ENCODE measurements around the gene DNAJA2. TPM values are rescaled to one million over a fixed set of nuclear protein-coding genes. Genes with fewer than 3 reads are reported as not detected.
A peak's percentile ranks its signal among the peaks of the same experiment; 100 is the strongest.

Gene DNAJA2
- total RNA-seq, 1 donor from 2014 or later = 56.5 TPM

DNA sequence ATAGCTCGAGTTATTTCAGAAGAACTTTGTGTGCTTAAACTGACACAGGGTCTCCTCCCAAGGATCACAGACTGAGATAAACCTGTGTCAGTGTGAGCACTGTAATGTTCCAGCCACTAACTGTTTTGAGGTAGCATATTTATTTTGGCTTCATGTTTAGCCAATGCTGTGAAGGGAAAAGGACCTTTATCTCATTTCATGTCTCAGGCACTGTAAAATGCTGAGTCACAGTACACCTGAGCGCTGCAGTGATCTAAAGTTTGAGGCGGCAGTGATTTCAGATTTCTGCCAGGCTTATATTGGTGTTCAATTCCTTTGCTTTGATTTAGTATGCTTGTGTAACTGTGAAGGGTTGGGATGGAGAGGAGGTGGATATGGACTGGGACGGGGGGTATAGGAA lies 3.1 kb upstream of the DNAJA2 start:
- Mint-ChIP-seq H3K27me3 (ENCODE audit: unreplicated experiment) (peaks cover 8% of the 10 kb centered on the region), H3K4me3 (ENCODE audit: unreplicated experiment) (no peak overlapping the region), H3K36me3 (ENCODE audit: low read depth, unreplicated experiment) (no peaks in the 10 kb centered on the region), H3K4me1 (ENCODE audit: unreplicated experiment) (peaks cover 16% of the 10 kb centered on the region), H3K9me3 (ENCODE audit: unreplicated experiment) (no peaks in the 10 kb centered on the region), H3K27ac (ENCODE audit: unreplicated experiment) (no peak overlapping the region)
- no peak for TF ChIP-seq CTCF (IDR thresholded peaks at IDR 0.05; ENCODE audit: unreplicated experiment)
- no peak for DNase-seq (ENCODE audit: low spot score)

DNA sequence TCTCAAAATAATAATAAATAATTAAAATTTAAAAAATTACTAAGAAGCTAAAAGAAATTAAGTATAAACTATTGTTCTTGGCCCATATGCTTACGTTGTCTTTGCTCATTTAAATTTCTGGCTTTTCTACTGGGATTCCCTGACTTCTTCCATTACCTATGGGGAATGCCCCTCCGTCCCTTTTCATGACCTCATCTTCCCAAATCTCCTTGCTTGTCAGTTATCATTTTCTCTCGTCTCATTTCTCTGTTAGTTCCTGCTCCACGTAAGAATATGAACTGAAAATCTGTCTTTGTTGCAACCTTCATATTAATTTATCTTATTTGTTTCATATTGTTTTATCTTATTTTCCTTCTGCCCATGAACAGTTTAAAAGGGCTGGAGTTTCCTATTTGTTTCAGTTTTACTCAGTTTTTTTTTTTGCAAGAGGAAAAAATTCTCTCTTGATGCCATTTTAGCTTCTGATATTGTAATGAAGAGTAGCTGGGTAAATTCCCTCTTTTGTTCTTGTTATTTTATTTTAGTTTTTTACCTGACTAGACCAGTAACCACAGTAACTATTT lies 2.5 kb upstream of the DNAJA2 start:
- peaks cover 10% of the 10 kb centered on the region for H3K27me3 Mint-ChIP-seq (ENCODE audit: unreplicated experiment)
- H3K36me3 Mint-ChIP-seq (ENCODE audit: low read depth, unreplicated experiment) = no peaks in the 10 kb centered on the region
- no peak overlapping the region for H3K4me3 Mint-ChIP-seq (ENCODE audit: unreplicated experiment)
- peaks cover 20% of the 10 kb centered on the region for H3K4me1 Mint-ChIP-seq (ENCODE audit: unreplicated experiment)
- DNase-seq (ENCODE audit: low spot score) = no peak
- no peak overlapping the region for H3K27ac Mint-ChIP-seq (ENCODE audit: unreplicated experiment)
- no peak for TF ChIP-seq CTCF (IDR thresholded peaks at IDR 0.05; ENCODE audit: unreplicated experiment)
- no peaks in the 10 kb centered on the region for H3K9me3 Mint-ChIP-seq (ENCODE audit: unreplicated experiment)

DNA sequence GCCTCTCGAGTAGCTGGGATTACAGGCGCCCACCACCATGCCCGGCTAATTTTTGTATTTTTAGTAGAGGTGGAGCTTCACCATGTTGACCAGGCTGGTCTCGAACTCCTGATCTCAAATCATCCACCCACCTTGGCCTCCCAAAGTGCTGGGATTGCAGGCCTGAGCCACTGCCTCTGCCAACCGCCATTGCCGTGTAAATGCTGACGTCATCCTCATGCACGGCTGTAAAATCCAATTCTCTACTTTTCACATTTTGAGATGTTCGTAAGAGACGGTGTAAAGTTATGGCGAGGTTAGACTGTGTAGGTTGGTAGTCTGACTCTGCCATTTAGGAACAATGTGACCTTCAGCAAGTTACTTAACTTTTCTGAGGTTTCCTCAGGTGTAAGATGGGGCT lies 1.7 kb upstream of the DNAJA2 start:
- no peak for TF ChIP-seq CTCF (IDR thresholded peaks at IDR 0.05; ENCODE audit: unreplicated experiment)
- Mint-ChIP-seq H3K4me1 (ENCODE audit: unreplicated experiment) (peaks cover 20% of the 10 kb centered on the region), H3K36me3 (ENCODE audit: low read depth, unreplicated experiment) (no peaks in the 10 kb centered on the region), H3K9me3 (ENCODE audit: unreplicated experiment) (no peaks in the 10 kb centered on the region), H3K4me3 (ENCODE audit: unreplicated experiment) (no peak overlapping the region), H3K27ac (ENCODE audit: unreplicated experiment) (no peak overlapping the region), H3K27me3 (ENCODE audit: unreplicated experiment) (peaks cover 10% of the 10 kb centered on the region)
- DNase-seq (ENCODE audit: low spot score) = no peak

GRCh38 chr16:46974352-46974751 lies 878 bp upstream of the DNAJA2 start:
- Mint-ChIP-seq H3K27me3 (ENCODE audit: unreplicated experiment) (peaks cover 10% of the 10 kb centered on the region), H3K4me1 (ENCODE audit: unreplicated experiment) (peaks cover 19% of the 10 kb centered on the region), H3K36me3 (ENCODE audit: low read depth, unreplicated experiment) (peaks cover 1% of the 10 kb centered on the region), H3K9me3 (ENCODE audit: unreplicated experiment) (no peaks in the 10 kb centered on the region), H3K27ac (ENCODE audit: unreplicated experiment) (peak overlapping the region; percentile 53), H3K4me3 (ENCODE audit: unreplicated experiment) (peak overlapping the region; percentile 91)
- TF ChIP-seq CTCF (IDR thresholded peaks at IDR 0.05; ENCODE audit: unreplicated experiment) = no peak
- no peak for DNase-seq (ENCODE audit: low spot score)

DNA sequence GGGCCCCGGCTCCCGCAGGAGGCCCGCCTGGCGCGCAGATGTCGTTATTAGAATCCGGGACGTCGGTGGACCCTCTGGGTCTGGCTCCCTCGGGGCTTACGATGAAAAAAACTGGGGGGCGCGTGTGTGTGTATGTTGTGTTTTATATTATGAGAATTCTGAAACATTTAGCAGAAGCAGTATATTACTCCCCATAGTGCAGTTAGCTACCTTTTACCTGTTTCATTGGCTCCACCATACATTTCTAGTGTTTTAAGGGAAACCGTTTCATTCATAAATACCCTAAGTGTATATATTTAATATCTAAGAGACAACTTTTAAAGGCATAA lies 486 bp upstream of the DNAJA2 start:
- H3K36me3 Mint-ChIP-seq (ENCODE audit: low read depth, unreplicated experiment) = peaks cover 4% of the 10 kb centered on the region
- peak overlapping the region; percentile 91 for H3K4me3 Mint-ChIP-seq (ENCODE audit: unreplicated experiment)
- no peak for DNase-seq (ENCODE audit: low spot score)

More for the DNA sequence above, 486 bp upstream of the DNAJA2 start:
- Mint-ChIP-seq H3K9me3 (ENCODE audit: unreplicated experiment) (no peaks in the 10 kb centered on the region), H3K27me3 (ENCODE audit: unreplicated experiment) (peaks cover 10% of the 10 kb centered on the region), H3K4me1 (ENCODE audit: unreplicated experiment) (peaks cover 17% of the 10 kb centered on the region), H3K27ac (ENCODE audit: unreplicated experiment) (peak overlapping the region; percentile 53)
- no peak for TF ChIP-seq CTCF (IDR thresholded peaks at IDR 0.05; ENCODE audit: unreplicated experiment)

Measured in endothelial cell (in vitro differentiated cells).